Activated T-cell treated with anti-CD3 and anti-CD28 coated beads, Interleukin-2, amount 50 U/mL, for 1 hour (primary cell): Measurements from ENCODE around the gene SPATA24.
A peak's percentile ranks its signal among the peaks of the same experiment; 100 is the strongest.
"Not testable (repeated sequence)": the region's sequence is repeated elsewhere in the genome, so short reads cannot be mapped to it uniquely, and the experiment has no call there.

ENCODE experiments used
- DNase-seq: peaks from one replicate; pipeline ENCODE4 v3.0.0-alpha.2; 2020

The SPATA24 gene, protein sequence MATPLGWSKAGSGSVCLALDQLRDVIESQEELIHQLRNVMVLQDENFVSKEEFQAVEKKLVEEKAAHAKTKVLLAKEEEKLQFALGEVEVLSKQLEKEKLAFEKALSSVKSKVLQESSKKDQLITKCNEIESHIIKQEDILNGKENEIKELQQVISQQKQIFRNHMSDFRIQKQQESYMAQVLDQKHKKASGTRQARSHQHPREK

DNA sequence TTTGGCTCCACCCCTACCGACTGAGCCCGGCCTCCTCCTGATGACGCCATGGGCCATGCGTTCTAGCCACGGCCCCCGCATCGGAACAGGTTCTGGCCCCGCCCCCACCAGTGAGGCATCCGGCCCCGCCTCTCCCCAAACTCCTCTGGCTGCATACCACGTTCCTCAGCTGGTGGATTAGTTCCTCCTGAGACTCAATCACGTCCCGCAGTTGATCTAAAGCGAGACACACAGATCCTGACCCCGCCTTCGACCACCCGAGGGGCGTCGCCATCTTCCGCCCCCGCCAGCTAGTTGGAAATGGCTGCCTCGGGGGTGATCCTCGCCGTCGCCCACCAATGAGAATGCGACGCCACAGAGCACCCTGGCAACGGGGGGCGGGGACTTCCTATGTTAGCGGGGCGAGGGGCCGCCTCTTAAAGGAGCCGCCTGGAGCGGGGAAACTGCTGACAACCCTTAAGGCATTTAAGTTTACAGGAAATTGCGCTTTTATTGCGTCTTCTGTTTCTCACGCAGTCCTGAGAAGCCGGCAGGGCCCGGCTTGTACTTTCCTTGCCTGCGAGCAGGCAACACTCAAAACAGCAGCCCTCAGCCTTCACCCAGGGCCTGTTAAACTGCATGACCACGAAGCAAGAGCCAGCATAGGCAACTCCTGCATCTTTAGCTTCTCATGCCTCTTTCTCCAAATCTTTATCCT is at the start of gene SPATA24:
Gene SPATA24, minus strand, starts transcription at position 303 of the 697 bp plus-strand sequence. Its CDS starts 29 bp downstream, at position 274.
- peak; percentile 96 for DNase-seq

DNA sequence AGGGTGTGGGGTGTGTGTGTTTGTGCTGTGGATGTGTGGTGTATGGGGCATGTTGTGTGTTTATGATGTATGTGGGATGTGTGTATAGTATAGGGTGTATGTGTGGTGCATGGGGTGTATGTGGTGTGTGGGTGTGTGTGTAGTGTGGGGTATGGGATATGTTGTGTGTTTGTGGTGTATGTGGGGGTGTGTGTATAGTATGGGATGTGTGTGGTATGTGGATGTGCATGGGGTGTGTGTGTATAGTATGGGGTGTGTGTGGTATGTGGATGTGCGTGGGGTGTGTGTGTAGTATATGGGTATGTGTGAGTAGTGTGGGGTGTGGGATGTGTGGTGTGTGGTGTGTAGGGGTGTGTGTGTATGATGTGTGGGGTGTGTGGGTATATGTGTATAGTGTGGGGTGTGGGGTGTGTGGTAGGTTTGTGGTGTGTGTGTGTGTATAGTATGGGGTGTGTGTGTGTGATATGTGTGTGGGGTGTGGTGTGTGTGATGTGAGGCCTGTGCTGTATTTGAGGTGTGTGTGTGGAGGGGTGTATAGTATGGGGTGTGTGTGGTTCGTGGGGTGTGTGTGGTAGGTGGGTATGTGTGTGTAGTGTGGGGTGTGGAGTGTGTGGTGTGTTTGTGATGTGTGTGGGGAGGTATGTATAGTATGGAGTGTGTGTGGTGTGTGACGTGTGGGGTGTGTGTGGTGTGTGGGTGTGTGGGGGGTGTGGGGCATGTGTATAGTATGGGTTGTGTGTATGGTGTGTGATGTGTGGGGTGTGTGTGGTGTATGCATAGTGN is 48.2 kb upstream of the SPATA24 start:
- DNase-seq = no peak

DNA sequence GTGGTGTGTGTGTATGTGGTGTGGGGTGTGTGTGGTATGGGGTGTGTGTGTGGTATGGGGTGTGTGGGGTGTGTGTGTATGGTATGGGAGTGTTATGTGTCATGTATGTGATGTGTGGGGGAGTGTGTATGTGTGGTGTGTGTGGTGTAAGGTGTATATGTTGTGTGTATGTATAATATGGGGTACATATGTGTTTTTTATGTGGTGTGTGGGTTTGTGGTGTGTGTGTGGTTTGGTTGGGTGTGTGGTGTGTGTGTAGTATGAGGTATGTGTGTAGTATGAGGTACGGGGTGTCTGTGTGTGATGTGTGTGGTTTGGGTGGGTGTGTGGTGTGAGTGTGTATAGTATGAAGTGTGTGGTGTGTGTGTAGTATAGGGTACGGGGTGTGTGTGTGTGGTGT is 47.3 kb upstream of the SPATA24 start:
- no peak for DNase-seq

DNA sequence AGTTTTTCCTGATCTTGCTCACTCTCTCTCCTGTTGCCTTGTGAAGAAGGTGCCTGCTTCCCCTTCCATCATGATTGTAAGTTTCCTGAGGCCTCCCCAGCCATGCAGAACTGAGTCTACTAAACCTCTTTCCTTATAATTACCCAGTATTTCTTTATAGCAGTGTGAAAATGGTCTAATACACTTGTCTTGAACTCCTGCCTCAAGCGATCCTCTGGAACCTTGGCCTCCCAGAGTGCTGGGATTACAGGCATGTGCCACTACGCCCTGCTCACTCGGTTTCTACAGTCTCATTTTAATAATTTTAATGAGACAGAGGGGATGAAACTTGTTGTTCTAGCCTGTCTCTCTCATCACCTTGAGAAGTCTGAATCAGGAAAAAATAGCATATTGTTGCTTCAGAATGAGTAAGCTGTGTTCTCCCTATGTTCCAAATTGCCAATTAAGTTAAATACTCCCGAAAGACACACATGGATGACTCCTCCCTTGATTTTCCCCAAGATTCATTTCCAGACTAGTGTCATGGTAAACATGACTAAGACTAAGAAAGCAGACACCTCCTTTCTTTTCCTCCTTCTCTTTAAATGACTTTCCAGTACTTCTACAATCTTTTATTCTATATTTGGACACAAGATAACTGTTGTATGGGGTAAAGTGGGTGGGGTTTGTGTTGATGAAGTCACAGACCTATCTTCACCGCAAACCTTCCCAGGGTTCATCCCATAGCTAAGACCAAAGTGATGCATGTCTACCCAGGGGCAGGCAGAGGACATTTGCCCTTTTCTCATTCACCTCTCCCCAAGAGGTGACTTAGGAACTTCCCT is 43.3 kb upstream of the SPATA24 start:
- no peak for DNase-seq

DNA sequence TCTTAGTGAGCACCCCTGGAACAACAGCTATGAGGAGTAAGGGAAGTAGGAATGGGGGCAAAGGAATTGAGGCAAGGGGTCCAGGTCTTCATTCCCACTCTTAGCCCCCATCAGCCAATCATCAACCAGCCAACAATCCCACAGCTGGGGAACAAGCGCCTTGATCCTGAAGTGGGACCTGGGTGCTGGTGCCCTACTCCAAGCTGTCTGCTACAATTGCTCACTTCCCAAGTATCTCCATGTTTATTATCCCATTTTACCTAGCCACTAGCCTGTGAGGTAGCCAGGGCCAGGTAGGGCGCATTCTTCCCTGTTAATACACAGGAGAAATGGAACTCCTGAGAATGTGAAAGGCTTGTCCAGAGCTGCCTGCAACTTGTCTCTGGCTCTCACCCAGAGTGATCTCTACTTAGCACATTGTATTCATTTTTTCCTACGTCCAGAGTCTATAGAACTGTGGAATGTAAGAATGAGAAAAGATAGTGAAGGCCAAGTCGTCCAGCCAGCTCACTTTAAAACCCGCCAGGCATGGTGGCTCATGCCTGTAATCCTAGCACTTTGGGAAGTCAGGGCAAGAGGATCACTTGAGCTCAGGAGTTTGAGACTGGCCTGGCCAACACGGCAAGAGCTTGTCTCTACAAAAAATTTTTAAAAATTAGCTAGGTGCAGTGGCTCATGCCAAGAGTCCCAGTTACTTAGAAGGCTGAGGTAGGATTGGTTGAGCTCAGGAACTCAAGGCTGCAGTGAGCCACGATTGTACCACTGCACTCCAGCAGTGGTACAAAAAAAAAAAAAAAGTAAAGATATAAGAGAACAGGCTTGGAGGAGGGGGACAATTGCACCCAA is 41.7 kb upstream of the SPATA24 start:
- no peak for DNase-seq

DNA sequence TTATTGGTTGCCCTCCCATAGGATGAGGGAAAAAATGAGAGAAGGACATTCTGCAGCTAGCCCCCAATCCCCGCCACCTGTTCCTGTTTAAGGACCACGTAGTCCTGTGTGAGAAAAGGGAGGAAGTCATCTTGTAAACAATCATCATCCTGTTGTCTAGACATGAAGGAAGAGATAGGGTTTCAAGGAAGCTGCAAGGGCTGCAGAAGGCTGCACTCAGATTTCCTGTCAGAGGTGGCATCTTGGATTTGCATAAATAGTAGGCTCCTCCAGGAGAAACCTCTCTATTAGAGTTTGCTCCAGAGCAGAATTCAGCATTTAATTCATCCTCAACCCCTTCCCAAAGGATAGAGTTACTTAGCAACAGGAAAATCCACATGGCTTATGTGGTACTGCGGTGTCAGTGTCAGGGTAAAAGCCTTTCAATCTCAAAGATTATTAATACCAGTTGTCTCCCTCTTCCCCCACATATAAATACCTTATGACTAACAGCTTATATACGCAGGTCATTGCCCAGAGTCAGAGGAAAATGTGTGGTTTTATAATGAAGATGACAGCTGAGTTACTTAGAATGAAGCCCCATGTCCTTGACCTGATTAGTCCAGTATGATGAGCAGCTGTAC is 40.1 kb upstream of the SPATA24 start:
- DNase-seq = no peak

DNA sequence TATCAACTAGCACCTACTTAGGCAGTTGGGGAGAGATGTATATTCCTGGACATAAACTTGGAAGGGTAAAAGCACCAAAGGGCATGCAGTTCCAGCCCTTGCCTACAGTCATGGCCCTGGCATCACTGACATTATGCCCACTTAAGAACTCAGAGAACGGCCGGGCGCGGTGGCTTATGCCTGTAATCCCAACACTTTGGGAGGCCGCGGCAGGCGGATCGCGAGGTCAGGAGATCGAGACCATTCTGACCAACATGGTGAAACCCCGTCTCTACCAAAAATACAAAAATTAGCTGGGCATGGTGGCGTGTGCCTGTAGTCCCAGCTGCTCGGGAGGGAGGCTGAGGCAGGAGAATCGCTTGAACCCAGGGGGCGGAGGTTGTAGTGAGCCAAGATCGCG is 36.5 kb upstream of the SPATA24 start:
- not testable (repeated sequence) for DNase-seq

DNA sequence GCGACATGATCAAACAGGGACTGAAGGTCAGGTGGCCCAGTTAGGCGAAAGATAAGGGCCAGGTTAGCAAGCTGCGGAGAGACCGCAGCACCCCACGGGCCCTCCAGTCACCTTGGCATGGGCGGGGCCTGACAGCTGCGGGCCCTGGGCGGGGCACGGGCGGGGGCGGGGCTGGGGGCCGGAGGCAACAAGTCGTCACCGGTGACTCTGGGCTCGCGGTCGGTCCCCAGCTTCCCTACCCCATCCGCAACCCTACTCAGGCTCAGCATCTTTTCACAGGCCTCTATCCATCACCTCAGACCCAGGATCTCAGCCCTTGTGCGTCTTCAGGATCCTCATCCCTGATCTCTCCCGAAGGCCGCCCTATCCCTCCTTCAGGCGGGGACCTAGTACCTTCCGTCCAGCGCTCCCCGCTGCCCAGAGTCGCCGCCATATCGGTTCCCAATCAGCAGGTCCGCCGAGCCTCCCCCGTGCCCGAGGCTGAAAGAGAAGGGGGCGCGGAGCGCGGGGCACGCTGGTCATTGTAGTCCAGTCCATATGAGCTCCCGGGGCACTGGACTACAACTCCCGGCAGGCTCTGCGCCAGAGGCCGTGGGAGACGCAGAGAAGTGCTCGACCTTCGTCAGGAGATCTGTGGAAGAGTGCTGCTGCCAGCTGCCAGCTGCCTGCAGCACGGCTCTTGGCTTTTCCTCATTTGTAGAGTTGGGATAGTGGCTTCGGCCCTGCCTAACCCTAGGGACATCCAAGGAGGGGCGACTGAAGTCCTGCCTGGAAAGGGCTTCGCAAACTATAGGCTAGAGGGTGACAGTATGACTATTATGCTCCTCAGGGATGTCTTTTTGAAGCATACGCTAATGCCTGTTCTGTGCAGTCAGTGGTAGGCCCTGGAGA is 35.4 kb upstream of the SPATA24 start, which contains the start of gene DNAJC18:
Gene DNAJC18, minus strand, starts transcription at position 513 of the 891 bp plus-strand sequence. Its CDS starts 80 bp downstream, at position 433.
- peak; percentile 91 for DNase-seq

DNA sequence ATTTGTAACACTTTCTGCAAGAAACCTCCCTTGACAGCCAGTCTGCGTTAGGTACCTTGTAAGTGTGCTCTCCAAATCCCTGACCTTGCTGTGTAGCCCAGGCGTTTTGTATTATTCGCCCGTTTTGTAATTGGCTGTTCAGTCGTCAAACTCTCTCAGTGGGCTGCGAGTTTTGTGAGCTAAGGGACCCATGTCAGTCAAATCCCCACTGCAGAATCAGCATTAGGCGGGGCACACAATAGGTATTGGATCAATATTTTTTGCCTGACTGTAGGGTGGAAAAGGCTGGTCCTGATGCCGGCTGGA is 34.8 kb upstream of the SPATA24 start:
- DNase-seq = no peak

DNA sequence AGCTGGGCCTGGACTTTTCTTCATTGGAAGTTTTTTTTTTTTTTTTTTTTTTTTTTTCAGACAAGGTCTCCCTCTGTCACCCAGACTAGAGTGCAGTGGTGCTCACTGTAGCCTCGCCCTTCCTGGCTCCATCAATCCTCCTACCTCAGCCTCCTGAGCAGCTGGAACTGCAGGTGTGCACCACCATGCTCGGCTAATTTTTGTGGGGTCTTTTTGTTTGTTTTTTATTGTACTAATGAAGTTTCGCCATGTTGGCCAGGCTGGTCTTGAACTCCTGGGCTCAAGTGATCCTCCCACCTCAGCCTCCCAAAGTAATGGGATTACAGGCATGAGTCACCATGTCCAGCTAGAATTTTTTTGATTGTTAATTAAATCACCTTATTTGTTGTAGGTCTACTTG is 31.8 kb upstream of the SPATA24 start:
- DNase-seq = no peak

DNA sequence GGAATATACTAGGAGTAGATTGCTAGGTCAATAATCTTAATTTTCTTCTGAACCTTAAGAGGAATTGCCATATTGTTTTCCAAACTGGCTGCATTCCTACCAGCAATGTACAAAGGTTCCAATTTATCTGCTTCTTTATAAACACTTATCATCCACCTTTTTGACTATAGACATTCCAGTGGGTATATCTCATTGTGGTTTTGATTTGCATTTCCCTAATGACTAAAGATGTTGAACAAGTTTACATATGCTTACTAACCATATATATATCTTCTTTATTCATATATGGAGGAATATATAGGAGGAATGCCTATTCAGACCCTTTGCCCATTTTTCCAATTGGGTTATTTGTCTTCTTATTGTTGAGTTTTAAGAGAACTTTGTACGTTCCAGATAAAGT is 27.8 kb upstream of the SPATA24 start:
- no peak for DNase-seq

DNA sequence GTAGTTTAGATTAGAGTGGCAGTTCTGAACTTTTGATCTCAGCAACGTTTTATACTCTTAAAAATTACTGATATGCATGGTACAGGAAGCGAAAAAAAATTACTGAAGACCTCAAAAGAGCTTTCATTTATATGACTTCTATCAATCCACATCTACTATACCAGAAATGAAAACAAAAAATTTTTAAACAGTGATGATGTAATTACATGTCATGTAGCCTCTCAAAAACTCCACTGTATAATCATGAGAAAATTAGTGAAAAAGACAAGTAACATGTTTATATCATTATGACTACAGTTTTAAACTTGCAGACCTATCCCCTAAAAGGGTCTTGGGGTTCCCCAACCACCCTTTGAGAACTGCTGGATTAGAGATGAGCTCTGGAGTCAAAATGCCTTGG is 26.1 kb upstream of the SPATA24 start:
- DNase-seq = no peak

DNA sequence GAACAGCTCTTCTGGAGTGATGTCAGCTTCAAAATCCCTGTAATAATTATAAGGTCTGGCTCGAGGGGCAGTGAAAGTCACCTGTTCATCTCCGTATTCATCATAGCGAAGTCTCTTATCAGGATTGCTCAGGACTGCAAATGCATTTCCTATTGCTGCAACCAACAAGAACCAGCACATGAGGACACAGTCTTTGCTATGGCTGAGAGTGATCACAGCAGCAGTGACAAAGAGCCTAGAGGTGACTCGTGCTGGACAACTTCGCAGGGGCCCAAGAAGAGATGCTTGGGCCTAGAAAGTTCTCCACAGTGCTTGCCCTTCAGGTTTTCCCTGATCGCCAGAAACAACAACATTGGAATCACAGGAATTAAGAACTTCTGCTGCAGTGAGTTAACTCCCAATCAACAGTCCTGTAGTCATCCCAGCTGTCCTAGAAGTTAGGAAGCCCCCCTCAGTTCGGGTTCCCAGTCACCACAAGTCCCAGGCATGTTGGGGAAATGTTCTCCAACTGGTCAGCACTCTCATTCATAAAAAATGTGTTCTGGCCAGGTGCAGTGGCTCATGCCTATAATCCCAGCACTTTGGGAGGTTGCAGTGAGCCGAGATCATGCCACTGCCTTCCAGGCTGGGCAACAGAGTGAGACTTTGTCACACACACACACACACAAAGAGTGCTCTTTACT is 22.5 kb upstream of the SPATA24 start:
- no peak for DNase-seq

DNA sequence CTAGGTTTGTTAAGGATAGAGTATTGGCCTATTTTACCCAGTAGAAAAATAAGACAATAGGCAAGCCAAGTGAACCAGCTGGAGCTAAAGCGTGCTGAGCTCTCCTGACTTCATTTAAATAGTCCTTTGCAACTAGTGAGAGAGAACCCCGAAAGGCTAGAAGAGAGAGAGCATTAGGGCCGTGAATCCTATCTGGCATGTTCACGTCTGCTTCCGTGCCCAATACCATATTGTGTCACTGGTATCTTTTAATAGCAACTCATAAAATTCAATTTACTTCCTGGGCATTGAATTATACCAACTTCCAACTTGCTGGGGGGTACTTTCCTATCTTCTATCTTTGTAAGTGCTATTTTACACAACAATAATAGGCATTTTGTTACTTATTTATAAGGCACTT is 21.6 kb upstream of the SPATA24 start:
- no peak for DNase-seq

DNA sequence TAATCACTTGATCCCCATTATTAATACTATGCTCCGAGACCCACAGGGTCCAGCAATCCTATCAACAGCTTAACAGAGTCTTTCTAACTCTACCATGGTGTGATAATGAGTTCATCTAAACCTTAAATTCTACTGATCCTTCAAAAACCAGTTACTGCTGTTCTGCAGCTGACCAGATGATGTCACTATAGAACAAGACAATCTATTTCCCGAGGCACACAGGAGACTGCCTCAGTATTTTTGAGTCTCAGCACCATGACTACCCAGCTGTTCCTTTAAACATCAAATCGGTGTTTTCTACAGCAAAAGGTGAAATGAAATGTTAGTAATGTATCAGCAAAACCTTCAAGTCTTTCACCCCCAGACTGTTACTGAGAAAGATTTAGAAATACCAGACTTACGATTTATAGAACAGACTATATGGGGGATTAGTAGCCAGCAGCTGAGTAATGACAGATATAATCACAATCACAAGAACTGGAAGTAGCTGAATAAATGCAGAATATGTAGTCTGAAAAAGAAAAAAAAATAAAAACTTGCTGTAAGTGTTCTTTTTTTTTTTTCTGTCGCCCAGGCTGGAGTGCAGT is 18.5 kb upstream of the SPATA24 start:
- no peak for DNase-seq

DNA sequence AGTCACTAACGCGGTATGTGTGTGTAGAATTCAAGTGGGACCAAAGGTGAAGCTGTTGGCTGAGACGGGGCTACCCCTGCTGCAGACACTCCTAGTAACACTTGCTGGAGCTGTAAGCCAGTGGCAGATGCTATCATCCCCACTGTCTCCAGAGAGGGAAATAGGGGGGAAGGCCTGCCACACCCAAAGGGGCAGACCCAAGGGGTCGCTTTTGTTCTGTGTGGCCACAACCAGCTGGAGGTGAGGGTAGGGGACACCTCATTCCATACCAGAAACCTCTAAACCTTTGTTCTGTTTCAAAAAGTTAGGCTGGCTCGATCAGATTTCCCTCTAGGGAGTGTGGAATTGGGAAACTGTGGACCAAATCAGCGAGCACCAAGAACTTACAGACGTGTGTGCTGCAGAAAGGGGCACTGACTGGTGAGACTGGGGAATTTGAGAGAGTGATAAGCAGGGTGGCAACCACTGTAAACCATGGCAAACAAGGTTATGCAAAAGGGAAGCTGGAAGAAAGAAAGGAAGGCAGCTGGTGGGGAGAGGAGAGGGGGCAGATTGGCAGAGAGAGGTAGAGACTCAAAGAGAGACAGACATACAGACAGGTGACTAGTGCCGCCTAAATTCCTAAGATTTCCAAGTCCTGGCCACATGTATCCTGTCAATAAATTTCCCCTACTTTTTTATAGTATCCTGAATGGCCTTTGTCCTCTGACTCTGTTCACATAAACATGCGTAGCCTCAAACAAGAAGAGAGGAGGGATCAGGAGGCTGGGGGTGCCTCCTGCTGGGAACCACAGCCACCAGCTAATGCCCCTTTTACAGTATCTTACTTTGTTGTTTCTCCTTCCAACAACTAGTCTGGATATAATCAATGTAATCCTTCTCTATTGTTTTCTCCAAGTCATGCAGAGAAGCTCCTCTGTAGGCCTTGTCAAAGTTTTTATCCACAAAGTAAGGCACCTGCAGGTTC is 15.6 kb upstream of the SPATA24 start:
- DNase-seq = no peak

DNA sequence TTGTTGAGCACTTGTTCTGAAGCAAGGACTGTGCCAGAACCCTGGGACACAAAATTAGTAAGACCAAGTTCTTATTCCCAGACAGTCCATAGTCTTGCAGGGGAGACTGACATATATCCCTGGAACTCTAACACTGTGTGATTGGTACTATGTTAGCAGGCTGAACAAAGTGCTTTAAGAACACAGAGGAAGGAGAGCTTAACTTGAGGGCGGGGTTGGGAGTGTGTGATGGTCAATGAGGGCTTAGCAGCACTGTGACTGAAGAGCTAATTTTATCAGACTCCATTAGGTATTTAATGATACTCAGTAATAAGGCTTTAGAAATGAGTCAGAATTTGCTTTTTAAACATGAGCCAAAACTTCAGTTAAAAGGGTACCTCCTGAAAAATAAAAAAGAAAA is 14.9 kb upstream of the SPATA24 start:
- no peak for DNase-seq

DNA sequence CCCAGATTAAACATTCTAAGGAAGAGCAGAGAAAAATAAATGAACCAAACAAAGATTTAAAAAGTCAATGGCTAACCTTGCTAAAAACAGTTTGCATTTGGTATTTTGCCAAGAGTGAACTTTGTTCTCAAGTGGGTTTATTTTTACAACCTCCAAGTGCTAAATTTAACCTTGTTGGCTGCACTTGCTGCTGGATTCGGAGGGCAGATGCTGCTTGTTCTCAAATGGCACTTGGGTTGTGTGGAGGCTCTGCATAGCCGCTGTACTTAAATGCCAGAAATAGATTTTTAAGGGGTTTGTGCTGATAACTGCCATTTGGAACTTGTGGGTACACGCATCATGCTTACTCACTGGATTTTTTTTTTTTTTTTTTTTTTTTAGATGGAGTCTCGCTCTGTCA is 13.3 kb upstream of the SPATA24 start:
- DNase-seq = no peak
